ENCODE data around the gene SLC11A2.

DNA sequence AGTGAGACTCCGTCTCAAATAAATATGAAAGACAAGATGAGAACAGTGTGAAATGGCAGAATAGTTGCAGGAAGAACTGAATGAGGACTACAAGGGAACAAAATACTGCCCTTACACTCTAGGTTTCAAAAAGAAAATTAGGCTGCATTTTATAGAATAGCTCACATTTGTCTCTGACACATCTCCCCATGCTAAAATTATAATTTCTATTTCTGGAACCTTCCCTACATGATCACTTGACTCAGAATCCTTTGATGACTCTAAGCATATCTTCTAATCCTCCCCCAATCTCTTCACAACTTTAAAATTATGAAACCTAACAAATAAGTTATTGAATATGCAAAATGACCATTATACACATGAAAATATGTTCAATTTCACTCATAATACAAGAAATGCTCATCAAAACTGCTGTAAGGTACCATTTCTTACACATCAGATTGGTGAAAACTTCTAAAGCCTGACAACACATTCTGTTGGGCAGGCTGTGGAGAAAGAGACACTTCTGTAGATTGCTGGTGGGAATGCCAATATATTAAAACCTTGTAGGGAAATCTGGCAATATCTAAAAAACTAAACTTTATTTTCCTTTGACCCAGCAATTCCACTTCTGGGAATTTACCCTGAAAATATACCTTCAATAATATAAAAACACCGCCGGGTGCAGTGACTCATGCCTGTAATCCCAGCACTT, 78.1 kb downstream of the SLC11A2 start:
- TF ChIP-seq, protein P1, sequence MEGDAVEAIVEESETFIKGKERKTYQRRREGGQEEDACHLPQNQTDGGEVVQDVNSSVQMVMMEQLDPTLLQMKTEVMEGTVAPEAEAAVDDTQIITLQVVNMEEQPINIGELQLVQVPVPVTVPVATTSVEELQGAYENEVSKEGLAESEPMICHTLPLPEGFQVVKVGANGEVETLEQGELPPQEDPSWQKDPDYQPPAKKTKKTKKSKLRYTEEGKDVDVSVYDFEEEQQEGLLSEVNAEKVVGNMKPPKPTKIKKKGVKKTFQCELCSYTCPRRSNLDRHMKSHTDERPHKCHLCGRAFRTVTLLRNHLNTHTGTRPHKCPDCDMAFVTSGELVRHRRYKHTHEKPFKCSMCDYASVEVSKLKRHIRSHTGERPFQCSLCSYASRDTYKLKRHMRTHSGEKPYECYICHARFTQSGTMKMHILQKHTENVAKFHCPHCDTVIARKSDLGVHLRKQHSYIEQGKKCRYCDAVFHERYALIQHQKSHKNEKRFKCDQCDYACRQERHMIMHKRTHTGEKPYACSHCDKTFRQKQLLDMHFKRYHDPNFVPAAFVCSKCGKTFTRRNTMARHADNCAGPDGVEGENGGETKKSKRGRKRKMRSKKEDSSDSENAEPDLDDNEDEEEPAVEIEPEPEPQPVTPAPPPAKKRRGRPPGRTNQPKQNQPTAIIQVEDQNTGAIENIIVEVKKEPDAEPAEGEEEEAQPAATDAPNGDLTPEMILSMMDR (IDR thresholded peaks at IDR 0.05): no peak
- TF ChIP-seq POLR2AphosphoS5 (IDR thresholded peaks at IDR 0.05): no peak

Data from breast epithelium (tissue), 3 donors.